ENCODE data around the gene HSPA4L. TPM values are rescaled to one million over a fixed set of nuclear protein-coding genes. Genes with fewer than 3 reads are reported as not detected.

The HSPA4L gene
- total RNA-seq, 8 experiments from 2014 or later = 15.7 to 41.1 (median 27.8) TPM

Other genes with a start within 250 kb of the HSPA4L start
- gene INTU, start 149.4 kb upstream of the HSPA4L start, total RNA-seq = 10 to 100 TPM in 5 of 8 experiments, 1 to 10 TPM in 3; 5.2 to 21.5 (median 13.0) TPM
- not detected for gene SLC25A31, start 51.9 kb upstream of the HSPA4L start, total RNA-seq
- 10 to 100 TPM in 3 of 8 experiments, 1 to 10 TPM in 4, not detected in 1; 1.6 to 19.7 (median 3.6) TPM for gene PLK4, start 98.6 kb downstream of the HSPA4L start, total RNA-seq
- 10 to 100 TPM in 7 of 8 experiments, 1 to 10 TPM in 1; 9.4 to 22.8 (median 16.9) TPM for gene MFSD8, start 182.9 kb downstream of the HSPA4L start, total RNA-seq
- gene ABHD18, start 183.1 kb downstream of the HSPA4L start, total RNA-seq = 10 to 100 TPM in 1 of 8 experiments, 1 to 10 TPM in 7; 4.6 to 15.6 (median 7.5) TPM